MM.1S (cell line): Measurements from ENCODE around the gene POLR2C.

Experiments
- CTCF ChIP-seq: fragments of 300-600 bp; sonication (generic); IDR thresholded peaks from 2 replicates; pipeline ENCODE4 v1.5.1; 2016; ENCODE audit warnings: antibody characterized with exemption, low read length, mixed read lengths
- EZH2 ChIP-seq: fragments of 300-600 bp; sonication (generic); optimal IDR thresholded peaks from 2 replicates; pipeline ENCODE3; 2017; ENCODE audit warnings: low read depth, mild to moderate bottlenecking, antibody characterized with exemption, low read length, mixed read lengths
- EZH2phosphoT487 ChIP-seq: fragments of 300-600 bp; sonication (generic); IDR thresholded peaks from 2 replicates; pipeline ENCODE4 v1.6.1; 2018; ENCODE audit warnings: antibody characterized with exemption, low read length

- TF ChIP-seq CTCF: peak; percentile 96
- no peak for TF ChIP-seq EZH2
- no peak for TF ChIP-seq EZH2phosphoT487
Measured at GRCh38 chr16:57519796-57520360, 57.4 kb downstream of the POLR2C start.
